ENCODE results near the gene FLNA. TPM values are rescaled to one million over a fixed set of nuclear protein-coding genes. Genes with fewer than 3 reads are reported as not detected.
A peak's percentile ranks its signal among the peaks of the same experiment; 100 is the strongest.
"Not testable (repeated sequence)": the region's sequence is repeated elsewhere in the genome, so short reads cannot be mapped to it uniquely, and the experiment has no call there.

Gene FLNA
- total RNA-seq, 2 donors from 2014 or later: 230 to 308 TPM

- Histone ChIP-seq H3K4me3 (no peak overlapping the region), H3K27me3 (no peaks in the 10 kb centered on the region), H3K4me1 (peaks cover 20% of the 10 kb centered on the region), H3K36me3 (replicated peaks in 1 of 2; ENCODE audit: insufficient read depth in 1 of 2, low read depth in 2 of 2) (no peaks in the 10 kb centered on the region), H3K27ac (no peak overlapping the region), H3K9me3 (no peaks in the 10 kb centered on the region)
- DNase-seq: no peak
- no peak for TF ChIP-seq POLR2A (IDR thresholded peaks at IDR 0.05)
- no peak for TF ChIP-seq CTCF (IDR thresholded peaks at IDR 0.05)
- intact Hi-C loops (cut with DNase I): no loop called here
- 91 to 100% methylated on average over 3 to 9 of the region's 10 CpGs for whole genome bisulfite sequencing, 2 donors
- ATAC-seq: no peak
Measured at GRCh38 chrX:154403192-154403591, 28.8 kb upstream of the FLNA start.

- Histone ChIP-seq H3K36me3 (replicated peaks in 1 of 2; ENCODE audit: insufficient read depth in 1 of 2, low read depth in 2 of 2) (no peaks in the 10 kb centered on the region), H3K9me3 (no peaks in the 10 kb centered on the region), H3K27me3 (no peaks in the 10 kb centered on the region), H3K4me3 (no peak overlapping the region), H3K27ac (peak overlapping the region in 3 of 4 donors; percentile 10 to 55 (median 51)), H3K4me1 (peaks cover 20% of the 10 kb centered on the region)
- no peak for TF ChIP-seq POLR2A (IDR thresholded peaks at IDR 0.05)
- TF ChIP-seq CTCF (IDR thresholded peaks at IDR 0.05): no peak
- intact Hi-C loops (cut with DNase I): no loop called here
- no peak for DNase-seq
- 56% methylated on average over 6 of the region's 19 CpGs; no CpG with 5 or more reads in 1 of the 2 donors for WGBS, 2 donors
- no peak for ATAC-seq
Measured at GRCh38 chrX:154402622-154403127, 28.2 kb upstream of the FLNA start.

GRCh38 chrX:154401918-154402621, 27.6 kb upstream of the FLNA start:
- Histone ChIP-seq H3K36me3 (replicated peaks in 1 of 2; ENCODE audit: insufficient read depth in 1 of 2, low read depth in 2 of 2) (no peaks in the 10 kb centered on the region), H3K27me3 (no peaks in the 10 kb centered on the region), H3K27ac (peak overlapping the region in 3 of 4 donors; percentile 10 to 55 (median 51)), H3K9me3 (no peaks in the 10 kb centered on the region), H3K4me1 (peaks cover 20% of the 10 kb centered on the region), H3K4me3 (no peak overlapping the region)
- WGBS, 2 donors: 8 to 53% methylated on average over 4 to 6 of the region's 6 CpGs
- TF ChIP-seq POLR2A (IDR thresholded peaks at IDR 0.05) (no peak), CTCF (IDR thresholded peaks at IDR 0.05) (no peak)
- ATAC-seq: no peak
- peak in 2 of 4 donors; percentile 36 to 41 for DNase-seq
- intact Hi-C loops (cut with DNase I): no loop called here

GRCh38 chrX:154401045-154401799, 26.8 kb upstream of the FLNA start:
- DNase-seq (peak in 2 of 4 donors; percentile 37 to 49), ATAC-seq (no peak)
- peak overlapping the region in 2 of 4 donors; percentile 51 to 55 for H3K27ac ChIP-seq
- H3K27me3 ChIP-seq: no peaks in the 10 kb centered on the region
- TF ChIP-seq CTCF (IDR thresholded peaks at IDR 0.05) (no peak), POLR2A (IDR thresholded peaks at IDR 0.05) (peak; percentile 9 to 73 (median 49))
- 25% methylated on average over 6 of the region's 6 CpGs; no CpG with 5 or more reads in 1 of the 2 donors for WGBS, 2 donors
- H3K4me3 ChIP-seq: no peak overlapping the region
- peaks cover 20% of the 10 kb centered on the region for H3K4me1 ChIP-seq
- no peaks in the 10 kb centered on the region for H3K36me3 ChIP-seq (replicated peaks in 1 of 2; ENCODE audit: insufficient read depth in 1 of 2, low read depth in 2 of 2)
- intact Hi-C loops (cut with DNase I): no loop called here
- H3K9me3 ChIP-seq: no peaks in the 10 kb centered on the region

- DNase-seq; H3K9me3 ChIP-seq; intact Hi-C loops (cut with DNase I); H3K27me3 ChIP-seq; H3K4me3 ChIP-seq; ATAC-seq; H3K36me3 ChIP-seq (replicated peaks in 1 of 2; ENCODE audit: insufficient read depth in 1 of 2, low read depth in 2 of 2): not testable (repeated sequence)
- Histone ChIP-seq H3K4me1 (peaks cover 20% of the 10 kb centered on the region), H3K27ac (peak overlapping the region in 2 of 4 donors; percentile 99)
- 18 to 56% methylated on average over 2 to 6 of the region's 6 CpGs for WGBS, 2 donors
Measured at GRCh38 chrX:154400369-154400817, 26.0 kb upstream of the FLNA start.
